MCF 10A (cell line): ENCODE data around the gene MTHFS. TPM values are rescaled to one million over a fixed set of nuclear protein-coding genes. Genes with fewer than 3 reads are reported as not detected.
A peak's percentile ranks its signal among the peaks of the same experiment; 100 is the strongest.

ENCODE experiments used
- BruUV-seq: library from RNA; stranded (reverse); fragments of 400-500 nt; replicated peaks from 2 replicates; lab custom pipeline; 2021; lab: Mats Ljungman, UMichigan
- CTCF ChIA-PET: fragments of 300-600 bp; sonication (Branson Sonifier 250); formaldehyde crosslinking; extraction: SDS; loops from one replicate; lab custom pipeline; 2021; ENCODE audit warnings: antibody characterized with exemption, inconsistent platforms; lab: Yijun Ruan, JAX
- POLR2A ChIA-PET: fragments of 300-600, 350-650 bp; sonication (Branson Sonifier 250); formaldehyde crosslinking; extraction: SDS; loops from one replicate; lab custom pipeline; 2020; ENCODE audit warnings: antibody characterized with exemption, inconsistent platforms; lab: Yijun Ruan, JAX
- DNase-seq: peaks from one replicate; pipeline ENCODE4 v3.0.0-alpha.2; 2018; ENCODE audit not compliant: unreplicated experiment
- H3K27ac Mint-ChIP-seq: one replicate; pipeline ENCODE4 v1.8.0; 2022; ENCODE audit warnings: mild to moderate bottlenecking, low read depth, mixed read lengths; ENCODE audit not compliant: unreplicated experiment
- H3K27me3 Mint-ChIP-seq: one replicate; pipeline ENCODE4 v1.8.0; 2022; ENCODE audit warnings: mixed read lengths; ENCODE audit not compliant: insufficient read depth, unreplicated experiment
- H3K36me3 Mint-ChIP-seq: one replicate; pipeline ENCODE4 v1.8.0; 2022; ENCODE audit warnings: mild to moderate bottlenecking, moderate library complexity, mixed read lengths; ENCODE audit not compliant: insufficient read depth, unreplicated experiment
- H3K4me1 Mint-ChIP-seq: one replicate; pipeline ENCODE4 v1.8.0; 2022; ENCODE audit warnings: mixed read lengths; ENCODE audit not compliant: insufficient read depth, unreplicated experiment
- H3K4me3 Mint-ChIP-seq: one replicate; pipeline ENCODE4 v1.8.0; 2022; ENCODE audit warnings: mild to moderate bottlenecking, moderate library complexity, mixed read lengths; ENCODE audit not compliant: unreplicated experiment
- H3K9me3 Mint-ChIP-seq: one replicate; pipeline ENCODE4 v1.8.0; 2022; ENCODE audit warnings: mixed read lengths; ENCODE audit not compliant: unreplicated experiment
- CTCF ChIP-seq: fragments of 200-600 bp; IDR thresholded peaks from one replicate; pipeline ENCODE4 v1.8.0; 2022; ENCODE audit warnings: antibody characterized with exemption, mild to moderate bottlenecking; ENCODE audit not compliant: unreplicated experiment
- intact Hi-C: fragments of 100-400 bp; cut with micrococcal nuclease; formaldehyde crosslinking; loops from 2 replicates; pipeline ENCODE4 v1.14.1; 2022
- total RNA-seq: library from RNA; stranded (reverse); gene quantifications from 2 replicates; pipeline ENCODE4 v1.2.3, GENCODE V29; 2022

The MTHFS gene
- total RNA-seq, 1 experiment from 2014 or later: 34.5 TPM

GRCh38 chr15:79924379-79924778 lies 27.6 kb upstream of the MTHFS start:
- Mint-ChIP-seq H3K4me1 (peaks cover 8% of the 10 kb centered on the region), H3K27me3 (peaks cover 7% of the 10 kb centered on the region), H3K9me3 (peaks cover 8% of the 10 kb centered on the region), H3K27ac (peak overlapping the region; percentile 97), H3K36me3 (peaks cover 21% of the 10 kb centered on the region), H3K4me3 (peak overlapping the region; percentile 97)
- no TSS peak for BruUV-seq
- intact Hi-C loops: loop anchor here (10.0 kb wide), 1 partner anchor 70 kb away; no protein-coding TSS in a partner anchor
- CTCF ChIA-PET: interaction anchor here (0.6 kb wide), 1 partner anchor 530 kb away, joined by 3 read pairs; no protein-coding TSS in a partner anchor
- DNase-seq: no peak
- no peak for TF ChIP-seq CTCF
- POLR2A ChIA-PET: no interaction called here

- Mint-ChIP-seq H3K4me3 (peak overlapping the region; percentile 97), H3K36me3 (peaks cover 21% of the 10 kb centered on the region), H3K9me3 (peaks cover 15% of the 10 kb centered on the region), H3K27ac (peak overlapping the region; percentile 97), H3K27me3 (no peaks in the 10 kb centered on the region), H3K4me1 (peaks cover 8% of the 10 kb centered on the region)
- no peak for TF ChIP-seq CTCF
- ChIA-PET CTCF (interaction anchor here (1.0 to 1.2 kb wide), 2 partner anchors 18 to 67 kb away, joined by 3 read pairs; no protein-coding TSS in a partner anchor), POLR2A (interaction anchor here (0.5 to 3.0 kb wide), 26 partner anchors 9 to 1957 kb away, joined by 3 to 63 read pairs (median 5); partner anchors contain the start of genes MTHFS and ZFAND6)
- BruUV-seq: no TSS peak
- peak; percentile 96 for DNase-seq
- intact Hi-C loops: loop anchor here (2.0 to 10.0 kb wide), 2 partner anchors 69 kb away; no protein-coding TSS in a partner anchor
These were observed 26.8 kb upstream of the MTHFS start for GRCh38 chr15:79923515-79924169.

GRCh38 chr15:79923079-79923514 lies 26.3 kb upstream of the MTHFS start:
- intact Hi-C loops: loop anchor here (2.0 to 10.0 kb wide), 2 partner anchors 68 to 70 kb away; no protein-coding TSS in a partner anchor
- Mint-ChIP-seq H3K27ac (peak overlapping the region; percentile 97), H3K4me3 (peak overlapping the region; percentile 97), H3K27me3 (no peaks in the 10 kb centered on the region), H3K9me3 (peaks cover 17% of the 10 kb centered on the region), H3K4me1 (peaks cover 8% of the 10 kb centered on the region), H3K36me3 (peaks cover 21% of the 10 kb centered on the region)
- no TSS peak for BruUV-seq
- peak; percentile 53 for DNase-seq
- POLR2A ChIA-PET: interaction anchor here (0.6 to 3.0 kb wide), 29 partner anchors 9 to 1854 kb away, joined by 3 to 63 read pairs (median 5); partner anchors contain the start of genes MTHFS and ZFAND6
- TF ChIP-seq CTCF: no peak
- CTCF ChIA-PET: interaction anchor here (0.5 to 1.2 kb wide), 5 partner anchors 17 to 67 kb away, joined by 3 read pairs; no protein-coding TSS in a partner anchor
